ENCODE measurements around the gene CNOT1.
"Not testable (repeated sequence)": the region's sequence is repeated elsewhere in the genome, so short reads cannot be mapped to it uniquely, and the experiment has no call there.

The CNOT1 gene

GRCh38 chr16:58500430-58501241 lies 129.0 kb downstream of the CNOT1 start:
- DNase-seq: peak; percentile 27

- peak; percentile 94 for DNase-seq
Measured at GRCh38 chr16:58499615-58500351, 129.8 kb downstream of the CNOT1 start, which contains the start of gene NDRG4. Gene NDRG4 (plus strand): TSS chr16:58500143. CDS start chr16:58500249, 106 bp downstream.

GRCh38 chr16:58499092-58499511 lies 130.5 kb downstream of the CNOT1 start:
- no peak for DNase-seq

- no peak for DNase-seq
Measured at GRCh38 chr16:58498341-58499091, 131.1 kb downstream of the CNOT1 start.

DNA sequence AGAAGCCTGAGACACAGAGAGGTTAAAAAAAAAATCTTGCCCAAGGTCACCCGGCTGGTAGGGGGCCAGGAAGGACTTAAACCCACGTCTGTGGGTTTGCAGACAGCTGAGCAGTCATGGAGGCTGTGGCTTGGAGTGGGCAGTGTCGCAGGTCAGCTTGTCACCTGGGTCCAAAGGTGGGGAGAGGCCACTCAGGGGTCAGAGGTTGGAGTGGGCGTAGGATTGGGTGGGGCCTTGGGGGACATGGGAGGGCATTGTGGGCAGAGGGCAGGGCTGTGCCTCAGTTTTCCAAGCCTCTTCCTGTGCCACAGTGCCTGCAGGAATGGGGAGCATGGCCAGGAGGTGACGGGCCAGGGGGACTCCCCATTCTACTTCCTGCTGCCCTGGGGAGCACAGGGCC lies 131.7 kb downstream of the CNOT1 start:
- no peak for DNase-seq

DNA sequence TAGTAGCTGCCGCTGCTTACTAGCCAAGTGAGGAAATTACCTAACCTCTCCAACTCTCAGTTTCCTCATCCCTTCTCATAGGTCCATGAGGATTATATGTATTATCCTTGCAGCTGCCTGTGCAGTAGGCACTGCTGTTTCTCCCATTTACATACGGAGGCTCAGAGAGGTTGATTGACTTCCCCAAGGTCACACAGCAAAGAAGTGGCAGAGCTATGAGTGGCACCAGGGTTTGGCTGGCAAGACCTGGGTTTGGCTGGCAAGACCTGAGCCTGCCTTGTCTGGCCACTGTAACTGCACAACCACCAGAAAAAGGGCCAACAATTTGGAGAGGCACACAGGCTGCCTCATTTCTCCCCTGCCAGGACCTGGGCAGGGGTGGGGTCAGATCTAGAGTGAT lies 132.2 kb downstream of the CNOT1 start:
- DNase-seq: no peak

DNA sequence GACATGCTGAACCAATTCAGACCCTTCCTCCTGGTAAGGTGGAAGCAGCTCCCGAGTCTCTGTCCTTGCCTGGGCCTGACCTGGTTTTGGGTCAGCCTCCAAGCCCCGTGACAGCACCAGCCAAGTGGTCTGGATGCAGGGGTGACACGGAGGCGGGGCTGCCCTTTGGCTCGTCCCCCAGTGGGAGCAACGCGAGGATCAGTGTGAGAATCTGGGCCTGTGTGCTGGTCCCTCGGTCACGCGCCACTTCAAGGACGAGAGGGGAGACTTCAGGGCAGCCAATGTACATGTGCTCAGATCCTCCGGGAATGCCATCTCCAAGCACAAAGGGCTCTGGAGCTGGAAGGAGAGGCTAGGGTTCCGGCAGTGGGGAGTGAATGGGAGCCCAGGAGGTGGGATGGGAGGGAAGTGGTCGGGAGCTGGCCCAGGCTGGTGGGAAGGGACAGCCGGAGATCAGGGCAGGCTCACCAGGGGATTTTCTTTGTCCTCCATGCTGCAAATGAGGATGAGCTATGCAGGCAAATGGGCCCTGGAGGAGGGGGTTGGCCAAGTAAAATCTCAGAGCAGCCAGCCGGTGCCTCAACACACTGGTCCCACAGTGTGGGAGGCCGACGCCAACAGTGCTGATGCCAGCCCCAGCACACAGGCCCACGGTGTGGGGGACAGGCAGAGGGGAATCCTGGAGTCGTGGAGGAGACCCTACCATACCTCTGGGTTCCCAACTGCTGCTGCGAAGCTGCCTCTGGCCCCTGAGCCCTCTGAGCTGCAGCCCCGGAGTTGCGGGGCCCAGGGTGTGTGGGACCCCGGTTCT lies 133.9 kb downstream of the CNOT1 start:
- DNase-seq: no peak

DNA sequence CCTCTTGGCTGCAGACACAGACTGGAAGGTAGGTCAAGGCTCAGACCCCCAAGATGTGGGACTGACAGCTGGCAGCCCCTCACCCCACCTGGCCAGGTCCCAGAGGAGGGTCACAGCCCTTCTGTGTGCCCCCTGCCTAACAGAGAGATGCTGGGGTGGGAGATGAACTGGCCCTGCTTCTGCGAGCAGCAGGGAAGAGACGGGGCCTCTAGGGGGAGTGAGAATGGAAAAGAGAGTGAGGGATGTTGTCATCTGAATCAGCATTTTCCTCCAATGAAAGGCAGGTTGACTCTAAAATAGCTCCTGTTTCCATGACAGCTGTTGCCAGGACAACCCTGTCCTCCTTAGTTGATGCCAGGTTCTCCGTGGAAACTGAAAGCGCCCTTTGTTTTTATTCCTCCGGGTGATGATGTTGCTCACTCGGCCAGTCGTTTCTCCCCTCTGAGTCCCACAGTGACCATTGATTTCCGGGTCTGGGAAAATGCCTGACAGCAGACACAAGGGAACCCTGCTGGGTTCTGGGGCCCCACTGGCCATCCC lies 134.6 kb downstream of the CNOT1 start:
- peak; percentile 95 for DNase-seq

DNA sequence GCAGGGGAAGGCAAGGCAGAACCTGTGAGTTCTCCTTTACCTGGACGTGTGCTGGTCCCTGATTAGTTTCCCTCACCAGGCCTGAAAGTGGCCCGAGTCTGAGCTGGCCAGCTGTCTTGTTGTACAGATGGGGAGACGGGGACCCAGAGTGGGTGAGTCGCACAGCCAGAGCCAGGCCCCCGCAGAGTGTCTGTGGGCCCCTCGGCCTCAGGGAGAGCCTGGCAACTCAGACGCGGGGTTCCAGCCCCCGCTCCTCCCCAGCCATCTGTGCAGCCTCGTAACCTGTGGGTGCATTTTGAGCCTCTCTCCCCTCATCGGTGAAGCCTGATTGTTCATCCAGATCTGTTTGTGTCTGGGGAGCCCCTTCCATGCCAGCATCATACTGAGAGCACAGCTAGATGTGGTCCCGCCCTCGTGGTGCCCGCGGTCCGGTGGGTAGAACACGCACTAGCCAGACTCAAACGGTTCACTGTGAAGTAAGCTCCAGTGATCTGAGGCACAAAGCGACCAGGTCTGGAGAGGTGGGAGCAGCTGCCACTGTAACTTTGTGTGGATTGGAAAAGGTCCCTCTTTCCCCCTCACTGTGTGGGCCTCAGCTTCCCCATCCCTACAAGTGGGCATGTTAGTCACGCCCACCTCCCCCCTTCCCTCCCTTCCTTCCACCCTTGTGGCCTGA lies 135.7 kb downstream of the CNOT1 start:
- no peak for DNase-seq

DNA sequence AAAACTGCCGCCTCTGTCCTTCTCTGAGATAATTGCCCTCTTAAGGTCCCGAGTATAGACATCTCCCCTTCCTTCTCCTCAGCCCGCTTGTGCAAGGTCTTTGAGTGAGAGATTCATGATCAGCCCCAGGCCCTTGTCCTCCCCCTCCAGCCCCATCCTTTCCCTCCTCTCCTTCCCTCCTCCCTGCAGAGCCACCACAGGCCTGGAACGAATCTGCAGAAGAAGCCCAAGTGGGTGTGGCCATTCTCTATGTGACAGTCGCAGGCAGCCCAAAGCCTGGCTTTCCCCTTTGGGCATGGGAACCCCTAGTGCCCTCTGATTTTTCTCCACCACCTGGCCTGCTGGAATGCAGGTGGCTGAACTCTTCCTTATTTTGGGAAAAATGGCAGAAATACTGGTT lies 136.9 kb downstream of the CNOT1 start:
- DNase-seq: peak; percentile 41

DNA sequence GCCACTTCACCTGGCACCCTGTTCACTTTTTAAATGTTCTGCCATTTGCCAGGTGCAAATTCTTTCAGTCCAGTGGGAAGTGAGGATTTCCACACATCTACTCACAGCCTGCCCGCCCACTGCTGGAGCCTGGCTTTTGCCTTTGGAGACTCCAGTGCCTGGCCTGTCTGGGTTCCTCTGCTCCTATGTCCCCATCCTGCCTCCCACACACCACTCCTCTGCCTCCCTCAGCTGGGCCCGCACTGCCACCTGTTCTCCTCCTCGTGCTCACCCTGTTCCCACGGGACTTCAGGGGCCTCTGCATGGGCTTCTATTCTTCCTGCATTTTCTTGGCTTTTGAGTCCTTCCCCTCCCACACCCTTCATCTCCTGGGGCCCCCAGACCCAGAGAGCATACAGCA lies 137.6 kb downstream of the CNOT1 start:
- DNase-seq: peak; percentile 28

DNA sequence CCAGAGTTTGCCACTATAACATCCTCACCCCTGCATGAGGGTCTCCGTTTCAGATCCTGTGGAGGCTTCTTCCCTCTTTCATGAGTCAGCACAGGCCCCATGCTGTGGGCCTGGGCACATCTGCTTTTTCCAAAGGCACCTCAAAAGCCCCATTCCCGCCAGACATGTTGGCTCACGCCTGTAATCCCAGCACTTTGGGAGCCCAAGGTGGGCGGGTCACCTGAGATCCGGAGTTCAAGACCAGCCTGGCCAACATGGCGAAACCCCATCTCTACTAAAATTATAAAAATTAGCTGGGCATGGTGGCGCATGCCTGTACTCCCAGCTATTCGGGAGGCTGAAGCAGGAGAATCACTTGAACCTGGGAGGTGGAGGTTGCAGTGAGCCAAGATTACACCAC lies 139.1 kb downstream of the CNOT1 start:
- DNase-seq: not testable (repeated sequence)

DNA sequence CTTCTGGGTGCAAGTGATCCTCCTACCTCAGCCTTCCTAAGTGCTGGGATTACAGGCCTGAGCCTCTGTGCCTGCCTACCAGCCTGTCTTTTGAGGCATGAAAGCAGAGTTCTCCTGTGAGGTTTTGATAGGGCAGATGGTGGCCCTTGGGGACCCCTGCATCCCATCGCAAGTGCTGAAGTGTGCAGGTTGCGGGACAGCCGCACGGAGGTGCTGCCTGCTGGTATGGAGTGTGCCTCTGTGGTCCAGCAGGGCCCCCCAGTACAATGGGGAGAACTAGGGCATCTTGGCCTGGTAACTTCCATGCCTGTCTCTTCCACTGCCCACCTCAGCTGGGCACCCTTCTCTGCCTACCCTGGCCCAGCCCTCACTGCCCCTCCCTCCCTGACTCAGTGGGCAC lies 139.6 kb downstream of the CNOT1 start:
- DNase-seq: no peak

DNA sequence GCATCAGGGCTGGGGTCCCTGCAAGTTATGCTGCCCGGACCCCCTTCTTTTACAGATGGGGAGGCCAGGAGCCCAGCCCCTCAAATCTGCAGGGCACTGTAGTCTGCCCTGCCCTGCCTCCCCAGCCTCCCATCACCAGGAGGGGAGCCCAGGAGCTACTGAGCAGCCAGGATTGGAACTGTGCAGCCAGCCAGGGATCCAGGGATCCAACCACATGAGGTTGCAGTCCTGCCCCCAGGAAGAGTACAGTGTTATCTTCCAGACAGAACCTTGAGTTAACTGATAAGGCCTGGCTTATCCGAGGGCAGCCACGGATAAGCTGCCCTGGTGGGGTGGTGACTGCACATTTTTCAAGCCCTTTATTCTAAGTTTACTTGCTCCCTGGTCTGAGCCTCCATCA lies 141.1 kb downstream of the CNOT1 start:
- DNase-seq: no peak

DNA sequence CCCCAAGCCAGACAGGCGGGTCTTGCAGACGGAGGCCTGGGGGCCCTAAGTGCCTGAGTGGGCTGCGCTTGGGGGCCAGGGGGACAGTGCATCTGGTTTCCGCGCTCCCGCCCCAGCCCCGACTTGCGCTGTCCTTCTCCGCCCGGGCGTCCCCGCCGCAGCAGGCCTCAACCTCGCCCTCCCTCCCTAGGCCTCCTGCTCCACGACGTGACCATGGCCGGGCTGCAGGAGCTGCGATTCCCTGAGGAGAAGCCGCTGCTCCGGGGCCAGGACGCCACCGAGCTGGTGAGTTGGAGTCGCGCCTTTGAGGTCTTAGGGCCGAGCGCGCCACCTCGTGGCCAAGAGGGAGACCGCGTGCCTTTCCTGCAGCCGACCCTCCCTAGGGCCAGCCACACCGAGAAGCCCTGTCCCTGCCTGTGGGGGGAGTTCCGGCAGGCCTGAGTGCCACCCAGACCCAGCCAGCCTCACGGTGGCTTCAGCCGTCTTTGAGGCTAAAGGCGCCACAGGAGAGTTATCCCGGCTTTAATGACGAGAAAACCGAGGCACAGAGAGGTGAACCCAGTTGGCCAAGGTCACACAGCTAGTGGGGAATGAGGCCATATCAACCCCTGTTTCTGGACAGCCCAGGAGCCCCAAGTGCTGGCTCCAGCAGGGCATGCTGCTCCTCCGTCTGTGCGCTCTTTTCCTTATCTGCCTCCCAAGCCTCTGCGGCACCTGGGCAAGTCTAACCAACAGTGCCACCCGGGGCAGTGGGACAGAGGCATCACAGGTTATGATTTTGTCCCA lies 141.9 kb downstream of the CNOT1 start:
- peak; percentile 76 for DNase-seq

- DNase-seq: no peak
Measured at GRCh38 chr16:58485184-58485887, 144.3 kb downstream of the CNOT1 start.

DNA sequence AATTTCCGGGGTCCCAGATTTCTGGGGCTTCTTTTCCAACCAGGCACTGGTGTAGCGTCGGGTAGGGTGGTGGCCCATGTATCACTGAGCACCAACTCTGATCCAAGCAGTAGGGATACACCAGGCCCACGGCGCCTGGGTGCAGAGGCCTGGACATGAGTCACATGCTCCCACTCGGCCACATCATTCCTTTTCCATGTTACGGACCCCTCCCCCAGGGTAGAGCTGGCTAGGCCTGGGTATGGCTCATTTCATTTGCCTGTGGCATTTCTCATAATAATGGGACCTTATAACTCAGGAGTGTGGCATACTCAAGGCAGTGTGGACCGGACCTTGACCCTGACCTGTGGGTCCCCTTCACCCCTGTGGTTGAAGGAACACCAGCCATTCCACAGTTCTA lies 147.7 kb downstream of the CNOT1 start:
- DNase-seq: no peak

DNA sequence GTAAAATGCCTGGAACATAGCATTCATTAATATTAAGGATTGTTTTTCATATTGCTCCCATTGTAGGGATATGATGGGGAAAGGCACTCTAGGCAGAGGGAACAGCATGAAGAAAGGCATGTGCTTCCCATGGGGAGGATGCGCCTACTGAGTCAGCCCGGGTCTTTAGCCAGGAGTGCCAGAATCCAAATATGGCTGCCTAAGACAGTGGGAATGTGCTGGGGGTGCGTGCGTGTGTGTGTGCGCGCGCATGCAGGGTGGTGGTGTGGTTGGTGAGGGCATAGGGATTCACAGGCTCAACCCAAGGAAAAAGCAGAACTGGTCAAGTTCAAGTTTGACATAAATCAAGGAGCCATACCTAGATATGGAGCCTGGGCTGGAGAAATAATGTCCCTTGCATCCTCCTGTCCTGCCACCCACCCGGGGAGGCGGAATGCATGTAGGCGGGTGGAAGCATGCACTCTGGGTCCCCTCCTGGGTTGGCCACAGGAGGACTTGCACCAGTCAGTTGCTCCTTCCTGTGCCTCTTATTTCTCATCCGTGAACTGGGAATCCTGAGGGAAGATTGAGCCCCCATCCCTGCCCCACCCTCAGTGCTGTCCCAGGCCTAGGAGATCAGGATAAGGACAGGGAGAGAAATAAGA lies 148.3 kb downstream of the CNOT1 start:
- no peak for DNase-seq

DNA sequence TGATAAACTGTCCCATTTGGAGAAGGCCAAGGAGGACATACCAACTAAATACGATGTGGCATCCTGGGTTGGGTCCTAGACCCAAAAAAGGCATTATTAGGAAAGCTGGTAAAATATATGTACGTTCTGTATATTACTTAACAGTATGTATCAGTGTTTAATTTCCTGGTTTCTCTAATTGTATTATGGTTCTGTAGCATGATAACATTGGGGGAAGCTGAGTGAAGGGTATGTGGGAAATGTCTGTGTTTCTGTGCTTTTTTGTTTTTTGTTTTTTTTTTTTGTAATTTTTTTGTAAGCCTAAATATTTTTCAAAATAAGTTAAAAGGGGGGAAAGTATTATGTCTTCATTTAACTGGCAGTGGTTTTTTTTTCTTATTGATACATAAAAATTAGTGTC lies 151.2 kb downstream of the CNOT1 start:
- DNase-seq: no peak

DNA sequence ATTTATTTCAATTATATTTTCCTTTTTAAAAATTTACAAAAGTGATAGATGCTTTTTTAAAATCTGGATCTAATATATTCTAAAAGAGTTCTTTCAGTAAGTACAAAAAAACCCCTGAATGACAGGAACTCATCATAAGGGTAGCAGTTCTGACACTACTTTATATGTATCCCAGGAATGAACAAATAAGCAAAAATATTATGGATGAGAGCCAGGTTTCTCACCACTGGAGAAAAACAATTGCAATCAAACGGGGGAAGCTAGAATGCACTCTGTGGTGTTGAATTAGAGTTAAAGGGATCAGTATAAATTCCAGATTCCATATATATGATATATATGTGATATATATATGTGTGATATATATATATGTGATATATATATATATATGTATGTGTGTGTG lies 152.8 kb downstream of the CNOT1 start:
- DNase-seq: no peak

Measured in NCI-H1436 (cell line).